NCI-H748 (cell line): ENCODE data around the gene GPR160.

Experiments
- DNase-seq: peaks from one replicate; lab custom pipeline; 2025; ENCODE audit not compliant: unreplicated experiment; lab: John Stamatoyannopoulos, UW

GPR160 gene

DNA sequence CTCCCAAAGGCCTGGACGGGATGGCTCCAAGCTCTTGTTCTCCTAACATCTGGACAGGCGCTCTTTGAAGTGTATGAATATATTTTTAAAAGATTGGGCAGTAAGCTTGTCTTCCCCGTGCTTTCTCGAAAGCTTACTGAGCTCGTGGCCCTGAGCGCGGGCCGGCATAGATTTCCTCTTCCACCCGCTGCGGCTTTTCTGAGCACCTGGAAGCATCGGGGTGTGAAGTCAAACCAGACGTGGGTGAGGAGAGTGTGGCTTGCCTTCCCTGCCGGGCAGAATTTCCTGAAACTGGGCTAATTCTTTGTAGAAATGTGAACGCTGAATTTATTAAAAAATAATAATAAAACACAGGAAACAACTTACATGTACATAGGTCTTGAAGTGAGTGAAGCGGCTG is 25.9 kb downstream of the GPR160 start:
- DNase-seq: no peak

DNA sequence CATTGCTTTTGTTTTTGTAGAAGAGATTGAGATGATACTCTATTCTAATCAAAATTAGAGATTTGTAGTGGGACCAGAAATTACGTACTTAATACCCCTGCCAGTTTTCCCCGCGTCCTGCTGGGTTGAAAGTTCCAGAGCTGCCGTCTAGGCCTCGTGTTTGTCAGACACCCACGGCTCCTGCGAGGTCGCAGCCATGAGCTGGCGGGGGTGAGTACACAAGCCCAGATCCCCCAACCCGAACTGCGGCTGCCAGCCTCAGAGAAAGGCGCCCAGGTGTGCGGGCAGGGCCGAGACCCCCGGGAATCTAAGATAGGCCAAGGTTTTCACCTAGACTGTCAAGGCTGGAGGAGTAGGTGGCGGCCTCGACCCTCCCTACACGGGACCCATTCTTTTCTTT is 26.3 kb downstream of the GPR160 start:
- no peak for DNase-seq

DNA sequence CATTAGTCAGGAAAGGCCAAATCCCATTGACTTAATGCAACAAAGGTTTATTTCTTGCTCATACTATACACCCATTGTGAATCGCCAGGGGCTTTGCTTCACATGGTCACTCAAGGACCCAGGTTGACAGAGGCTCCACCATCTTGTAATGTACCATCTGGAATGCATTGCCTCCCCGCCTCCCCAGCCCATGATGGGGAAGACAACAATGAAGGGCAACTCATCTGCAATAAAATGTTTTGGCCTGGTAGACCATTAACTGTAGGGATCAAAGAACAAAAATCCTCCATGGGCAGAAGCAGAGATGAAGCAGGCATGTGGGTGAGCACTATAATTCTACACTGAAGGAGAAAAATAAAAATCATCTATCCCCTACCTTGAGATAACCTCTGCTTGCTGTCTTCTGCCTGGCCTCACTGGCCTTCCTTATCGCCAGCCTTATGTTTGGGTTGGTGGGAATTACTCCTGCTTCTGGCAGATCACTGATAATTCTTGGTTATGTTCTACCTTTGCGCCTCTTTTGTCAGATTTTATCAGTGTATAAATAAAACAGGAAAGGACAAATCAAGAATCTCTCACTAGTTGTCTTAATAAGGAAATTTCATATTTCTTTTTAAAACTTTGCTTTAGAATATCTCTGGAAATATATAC is 37.8 kb downstream of the GPR160 start:
- DNase-seq: no peak

DNA sequence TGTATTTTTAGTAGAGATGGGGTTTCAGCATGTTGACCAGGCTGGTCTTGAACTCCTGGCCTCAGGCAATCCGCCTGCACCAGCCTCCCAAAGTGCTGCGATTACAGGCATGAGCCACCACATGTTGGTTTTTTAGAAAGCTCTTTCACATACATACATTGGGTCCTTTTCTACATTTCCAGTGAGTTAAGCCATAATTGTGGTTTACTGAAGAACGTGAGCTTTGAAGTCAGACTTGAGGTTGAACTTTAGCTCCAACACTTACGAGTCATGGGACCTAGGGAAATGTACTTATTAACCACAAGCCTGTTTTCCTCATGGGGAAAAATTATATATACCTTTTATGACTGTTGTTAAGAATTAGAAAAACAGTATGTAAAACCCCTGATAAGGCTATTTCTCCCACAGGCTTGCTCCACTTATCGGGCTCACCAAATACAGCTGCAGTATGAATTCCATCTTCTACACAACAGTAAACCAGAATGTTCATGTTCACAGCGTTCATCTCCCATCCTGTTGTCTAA is 39.0 kb downstream of the GPR160 start:
- DNase-seq: no peak

DNA sequence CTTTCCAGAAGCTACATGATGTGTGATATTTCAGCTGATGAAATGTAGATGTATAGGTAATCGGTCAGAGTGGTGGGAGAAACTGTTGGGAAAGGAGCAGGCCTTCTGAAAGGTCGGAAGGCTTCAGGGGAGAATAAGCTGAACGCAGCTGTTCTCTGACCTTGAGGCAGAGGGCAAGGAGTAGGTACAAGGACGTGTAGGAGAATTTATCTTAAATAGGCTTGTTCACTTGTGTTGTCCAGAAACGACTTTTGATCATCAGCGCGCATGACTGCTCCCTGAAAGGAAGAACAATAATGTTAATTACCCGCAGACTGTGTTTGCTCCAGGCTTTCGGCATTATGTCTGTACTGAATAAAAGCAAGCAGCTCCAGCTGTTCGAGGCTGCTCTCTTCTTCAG is 39.6 kb downstream of the GPR160 start:
- no peak for DNase-seq

DNA sequence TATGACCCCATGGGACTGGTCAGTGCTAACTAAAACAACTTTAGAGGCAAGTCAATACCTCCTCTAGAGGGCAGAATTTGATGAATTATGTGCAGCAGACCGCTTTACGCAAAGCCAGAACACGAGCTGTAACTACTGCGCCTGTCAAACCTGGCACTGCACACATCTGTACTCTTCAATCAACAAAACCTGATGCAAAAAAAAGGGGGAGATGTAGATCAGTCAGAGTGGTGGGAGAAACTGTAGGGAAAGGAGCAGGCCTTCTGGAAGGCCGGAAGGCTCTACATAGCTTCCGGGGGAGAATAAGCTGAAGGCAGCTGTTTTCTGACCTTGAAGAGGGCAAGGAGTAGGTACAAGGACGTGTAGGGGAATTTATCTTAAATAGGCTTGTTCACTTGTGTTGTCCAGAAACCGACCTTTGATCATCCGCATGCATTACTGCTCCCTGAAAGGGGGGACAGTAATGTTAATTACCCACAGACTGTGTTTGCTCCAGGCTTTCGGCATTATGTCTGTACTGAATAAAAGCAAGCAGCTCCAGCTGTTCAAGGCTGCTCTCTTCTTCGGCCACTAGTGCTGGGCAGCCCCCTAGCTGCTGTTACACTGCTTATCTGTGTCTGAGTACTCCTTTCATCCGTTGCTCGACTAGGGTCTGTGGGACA is 41.0 kb downstream of the GPR160 start:
- peak; percentile 6 for DNase-seq

DNA sequence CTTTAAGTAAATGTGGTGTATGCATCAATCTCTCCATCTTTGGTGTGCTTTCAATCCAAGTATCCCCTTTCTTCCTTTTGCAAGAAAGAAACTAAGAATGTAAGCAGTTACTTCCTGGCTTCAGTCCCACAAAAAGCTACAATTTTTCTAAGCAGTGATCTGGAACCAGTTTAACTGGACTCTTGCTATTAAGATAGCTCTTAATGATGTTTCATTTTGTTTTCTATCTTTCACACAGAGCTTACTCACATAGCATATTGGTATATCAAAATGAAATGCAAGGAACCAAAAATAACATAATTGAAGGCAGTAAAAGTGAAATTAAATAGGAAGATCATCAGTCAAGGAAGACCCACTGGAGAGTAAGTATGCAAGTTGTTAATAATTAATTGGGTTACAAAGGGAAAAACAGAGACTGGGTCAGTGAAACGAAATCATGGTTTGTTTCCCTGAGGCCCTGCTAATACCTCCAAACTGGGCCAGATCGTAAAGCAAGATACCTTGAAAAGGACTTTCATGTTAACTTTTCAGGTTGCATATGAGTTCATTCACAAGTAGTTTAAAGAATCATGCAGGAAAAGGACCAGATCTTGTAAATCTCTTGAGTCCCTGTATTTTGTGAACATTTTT is 41.9 kb downstream of the GPR160 start:
- no peak for DNase-seq

DNA sequence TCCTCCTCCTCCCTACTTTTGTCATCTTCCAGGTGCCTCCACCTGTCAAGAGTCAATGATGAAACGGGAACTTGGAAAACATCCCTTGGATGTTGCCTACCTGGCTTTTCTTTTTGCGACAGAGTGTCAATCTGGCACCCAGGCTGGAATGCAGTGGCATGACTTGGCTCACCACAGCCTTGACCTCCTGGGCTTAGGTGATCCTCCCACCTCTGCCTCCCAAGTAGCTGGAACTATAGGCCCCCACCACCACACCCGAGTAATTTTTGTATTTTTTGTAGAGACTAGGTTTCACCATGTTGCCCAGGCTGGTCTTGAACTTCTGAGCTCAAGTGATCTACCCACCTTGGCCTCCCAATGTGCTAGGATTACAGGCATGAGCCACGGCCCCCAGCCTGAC is 42.8 kb downstream of the GPR160 start:
- no peak for DNase-seq

DNA sequence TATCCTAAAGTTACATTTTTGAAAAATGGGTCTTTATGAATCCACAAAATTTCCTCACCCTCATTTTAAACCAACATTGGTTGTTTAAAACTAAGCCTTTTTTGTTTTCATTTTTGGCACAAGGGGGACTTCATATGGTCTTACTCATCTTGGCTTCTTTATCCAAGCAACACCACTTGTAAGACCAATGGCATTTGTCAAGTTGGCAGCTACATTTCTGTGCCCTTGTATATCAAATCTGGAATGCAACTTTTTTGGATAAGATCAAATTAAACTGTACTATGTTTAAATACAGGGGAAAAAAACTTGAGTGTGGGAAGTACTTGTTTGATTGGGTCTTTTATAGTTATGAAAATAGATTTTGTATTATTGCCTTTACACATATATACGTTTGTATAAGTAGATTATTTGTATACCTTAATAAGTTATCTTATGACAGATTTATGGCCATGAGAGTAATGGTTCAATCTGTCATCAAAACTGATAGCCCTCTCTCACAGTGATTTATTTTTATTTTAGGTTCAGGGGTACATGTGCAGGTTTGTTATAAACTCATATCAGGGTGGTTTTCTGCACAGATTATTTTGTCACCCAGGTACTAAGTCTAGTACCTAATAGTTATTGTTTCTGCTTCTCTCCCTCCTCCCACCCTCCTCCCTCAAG is 43.4 kb downstream of the GPR160 start:
- DNase-seq: no peak

DNA sequence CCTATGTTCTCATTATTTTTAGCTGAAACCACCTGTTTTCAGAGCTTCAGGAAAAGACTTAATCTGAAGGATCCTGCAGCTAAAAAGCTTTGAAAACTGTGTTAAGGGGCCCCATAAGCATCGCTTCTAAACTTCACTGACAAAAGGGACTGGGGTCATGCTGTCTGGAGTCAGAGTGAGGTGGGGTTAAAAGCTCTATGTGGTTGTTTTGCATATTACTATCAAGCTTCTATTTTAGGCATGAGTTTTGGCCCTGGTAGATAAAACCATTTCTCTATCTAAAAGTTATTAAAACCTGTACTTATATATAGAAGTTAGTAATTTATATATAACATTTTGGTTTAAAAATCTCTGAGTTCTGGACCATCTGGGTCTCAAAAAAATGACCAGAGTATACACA is 45.5 kb downstream of the GPR160 start:
- DNase-seq: no peak

DNA sequence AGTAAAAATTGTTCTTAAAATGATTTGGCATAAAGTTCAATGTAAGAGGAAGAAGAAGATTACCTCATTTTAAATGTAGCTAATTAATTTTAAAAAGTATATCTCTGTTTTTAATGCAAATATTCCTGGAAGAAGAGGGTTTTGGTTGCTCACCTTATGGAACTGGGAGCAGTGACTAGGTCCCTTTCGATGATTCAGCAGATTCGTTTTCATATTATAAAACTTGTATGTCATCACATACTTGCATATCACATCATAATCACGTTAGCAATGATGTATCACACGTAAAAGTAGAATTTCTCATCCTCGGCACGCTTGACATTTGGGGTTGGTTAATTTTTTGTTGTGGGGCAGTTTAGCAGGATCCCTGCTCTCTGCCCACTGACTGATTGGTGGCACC is 47.6 kb downstream of the GPR160 start:
- no peak for DNase-seq

DNA sequence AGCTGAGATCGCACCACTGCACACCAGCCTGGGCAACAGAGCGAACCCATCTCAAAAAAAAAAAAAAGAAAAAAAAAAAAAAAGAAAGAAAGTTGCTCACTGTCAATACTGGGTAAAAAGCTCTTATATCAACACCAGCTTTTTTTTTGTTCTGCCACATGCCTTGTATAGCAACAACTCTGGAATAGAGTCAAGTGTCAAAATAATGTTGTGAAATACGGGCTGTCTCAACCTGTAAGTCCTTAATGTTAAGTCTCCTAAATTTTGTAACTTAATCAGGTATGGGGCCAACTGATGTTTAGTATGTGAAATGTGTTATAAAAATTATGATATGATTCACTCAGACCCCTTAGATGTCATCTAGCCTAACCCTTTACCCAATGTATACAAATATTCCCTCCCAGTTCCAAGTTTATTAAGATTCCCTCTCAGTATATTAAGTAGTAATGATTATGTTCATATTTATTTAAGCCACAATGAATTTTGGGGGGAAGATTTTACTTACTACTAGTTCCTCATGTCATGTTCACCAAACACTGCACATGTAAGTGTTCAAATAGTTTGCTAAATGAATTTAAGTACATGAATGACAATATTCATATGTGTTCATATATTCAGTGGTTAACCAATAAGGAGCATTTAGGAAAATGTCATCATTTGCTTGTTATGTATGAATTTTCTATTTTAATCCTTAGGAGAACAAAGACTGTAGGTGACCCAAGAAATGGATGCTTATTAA is 52.2 kb downstream of the GPR160 start:
- DNase-seq: no peak

DNA sequence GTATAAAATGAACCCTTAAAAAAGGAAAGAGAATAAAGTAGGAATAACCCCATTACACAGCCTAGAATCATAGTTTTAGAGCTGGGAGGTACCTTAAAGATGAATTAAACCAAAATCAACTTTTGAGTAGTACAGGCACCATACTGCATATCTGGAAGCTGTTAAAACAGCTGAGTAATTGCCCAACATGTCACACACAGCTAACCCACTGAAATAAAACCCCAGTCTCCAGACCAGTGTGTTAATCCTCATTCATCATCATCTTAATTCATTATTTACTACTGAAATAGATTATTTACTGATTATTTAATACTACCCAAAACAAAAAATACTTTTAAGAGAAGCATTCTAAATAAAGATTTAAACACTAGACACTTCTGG is 52.8 kb downstream of the GPR160 start:
- DNase-seq: no peak

DNA sequence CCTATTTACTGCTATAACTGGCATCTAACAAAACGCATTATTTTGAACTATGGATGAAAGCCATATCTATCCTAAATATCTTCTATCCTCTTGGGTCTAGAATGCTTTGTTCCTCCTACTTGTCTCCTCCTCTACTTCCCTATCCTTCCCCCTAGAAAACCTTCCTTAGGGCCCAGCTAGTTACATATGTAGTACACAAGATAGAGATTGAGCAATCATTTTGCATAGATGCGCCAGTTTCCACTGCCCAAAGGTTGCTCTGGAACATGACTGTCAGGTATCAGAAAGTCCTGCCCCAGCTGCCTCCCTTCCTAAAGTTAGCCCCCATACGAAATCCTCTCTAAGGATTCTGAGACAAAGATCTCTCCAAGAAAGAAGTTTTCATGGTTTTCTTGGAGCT is 55.1 kb downstream of the GPR160 start:
- DNase-seq: no peak

DNA sequence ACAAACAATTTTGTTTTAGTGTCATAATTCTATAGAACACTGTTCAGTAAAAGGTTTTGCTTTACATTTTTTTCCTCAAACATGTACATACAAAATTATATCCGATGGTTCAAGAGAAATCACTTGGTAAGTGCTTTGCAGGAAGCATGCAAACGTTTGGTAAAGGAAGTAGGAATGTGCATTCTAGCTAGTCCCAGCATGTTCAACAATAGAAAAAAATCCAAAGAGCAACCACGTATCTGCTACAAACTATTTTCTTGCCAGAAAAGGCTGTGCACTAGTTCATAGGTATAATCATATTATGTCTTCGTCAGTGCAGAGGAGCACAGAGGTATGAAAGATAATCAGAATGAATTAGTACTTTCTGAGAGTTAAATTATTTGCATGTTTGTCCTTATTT is 58.0 kb downstream of the GPR160 start:
- DNase-seq: no peak

DNA sequence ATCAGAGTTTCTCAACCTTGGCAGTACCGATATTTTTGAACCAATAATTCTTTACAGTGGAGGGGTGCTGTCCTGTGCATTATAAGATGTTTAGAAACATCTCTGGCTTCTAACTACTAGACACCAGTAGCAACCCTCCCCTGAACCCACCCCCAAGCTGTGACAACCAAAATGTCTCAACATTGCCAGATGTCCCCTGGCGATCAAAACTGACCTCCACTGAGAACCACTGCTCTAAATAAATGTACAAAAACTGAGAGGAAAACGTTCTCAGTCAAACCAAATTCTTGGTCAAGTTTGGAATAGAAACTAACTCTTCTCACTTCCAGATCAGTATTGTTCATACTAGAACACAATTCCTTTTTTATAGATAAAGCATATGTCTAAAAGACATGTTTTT is 58.5 kb downstream of the GPR160 start:
- DNase-seq: no peak

DNA sequence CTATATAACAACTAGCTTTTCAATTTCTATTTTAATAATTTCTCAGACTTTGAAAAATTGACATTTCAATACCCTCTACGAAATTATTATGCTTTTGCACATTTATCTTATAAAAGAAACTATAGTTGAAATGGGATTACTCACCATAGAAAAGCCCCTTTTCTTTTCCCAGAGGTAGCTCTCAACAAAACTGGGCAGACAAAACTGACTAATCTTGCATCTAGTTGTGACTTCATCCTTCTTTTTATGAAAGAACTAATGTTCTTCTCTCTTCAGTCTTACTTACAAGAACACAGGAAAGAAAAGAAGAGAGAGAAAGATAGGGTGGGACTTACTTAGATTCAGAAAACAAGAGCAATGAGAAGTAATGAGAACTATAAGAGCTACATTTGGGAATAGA is 61.0 kb downstream of the GPR160 start:
- no peak for DNase-seq

DNA sequence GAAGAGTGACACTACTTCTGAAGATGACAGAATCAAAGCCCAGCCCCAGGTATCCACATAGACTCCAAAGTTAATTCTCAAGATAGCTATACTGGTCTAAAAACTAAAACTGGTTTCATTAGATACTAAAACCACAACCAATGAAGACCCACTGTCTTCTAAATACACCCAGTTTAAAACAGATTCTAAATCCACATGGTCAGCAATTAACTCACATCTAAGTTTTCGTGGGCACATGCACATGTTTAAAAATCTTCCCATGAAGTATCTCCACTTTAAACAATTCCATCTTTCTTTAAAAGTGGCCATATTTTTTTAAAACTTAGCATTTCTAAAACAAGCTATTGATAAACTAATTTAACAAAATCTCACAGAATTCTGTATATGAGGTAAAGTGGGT is 63.1 kb downstream of the GPR160 start:
- DNase-seq: no peak

DNA sequence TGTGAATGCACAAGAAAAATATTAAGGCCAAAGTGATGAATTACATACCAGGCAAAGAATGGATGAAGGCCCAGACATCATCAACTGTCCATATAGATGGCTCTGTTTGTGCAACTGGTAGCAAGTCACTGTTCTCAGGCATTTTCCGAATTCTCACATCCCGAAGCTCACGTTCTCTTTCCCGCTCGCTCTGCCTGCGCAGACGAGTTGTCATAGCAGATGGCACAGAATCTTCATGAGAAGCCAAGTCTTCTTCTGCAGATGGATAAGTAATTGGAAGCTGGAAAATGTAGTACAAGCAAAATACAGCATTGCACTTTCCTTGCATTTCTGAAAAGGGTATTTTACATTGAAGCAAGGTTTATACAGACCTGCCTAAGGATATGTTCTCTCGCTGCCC is 64.6 kb downstream of the GPR160 start:
- no peak for DNase-seq

DNA sequence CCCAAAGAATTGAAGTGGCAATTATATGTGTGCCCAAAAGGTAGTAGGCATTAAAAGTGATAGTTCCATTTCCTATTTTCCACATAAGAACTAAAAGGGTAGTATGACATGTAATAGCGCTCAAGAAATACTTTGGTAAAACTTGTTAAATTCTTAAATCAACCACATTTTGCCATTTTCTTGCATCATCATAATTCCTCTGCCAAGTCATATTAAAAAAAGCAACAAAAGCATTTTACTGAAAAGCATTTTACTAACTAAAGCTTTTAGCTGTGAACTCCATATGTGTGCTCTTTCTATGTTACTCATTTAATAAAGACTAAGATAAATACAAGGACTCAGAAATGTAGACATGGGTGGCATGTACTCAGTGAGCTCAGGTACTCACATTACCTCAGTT is 70.1 kb downstream of the GPR160 start:
- no peak for DNase-seq

DNA sequence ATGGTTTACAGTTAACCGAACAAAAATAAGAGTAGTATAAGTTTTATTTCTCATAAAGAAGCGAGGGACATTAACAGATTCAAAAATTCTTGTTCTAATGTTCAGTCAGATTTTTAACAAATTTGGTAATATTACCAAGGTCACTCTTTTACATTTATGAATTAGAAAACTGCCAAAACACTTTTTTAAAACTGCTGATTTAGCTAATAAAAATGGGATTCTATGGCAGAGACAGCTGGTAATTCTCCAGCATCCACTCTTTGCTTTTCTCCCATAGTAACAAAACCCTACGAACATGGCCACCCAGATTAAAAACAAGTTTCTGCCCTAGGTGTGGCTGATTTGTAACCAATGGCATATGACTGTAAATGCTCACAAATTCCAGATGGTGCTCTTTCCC is 71.2 kb downstream of the GPR160 start:
- DNase-seq: no peak
